GM20000 (cell line): ENCODE results near the gene PRMT7.

Source experiments
- DNase-seq: peaks from one replicate; pipeline ENCODE4 v3.0.0; 2012; ENCODE audit warnings: low spot score
- TF ChIP-seq, protein P1 (sequence below): IDR thresholded peaks from 2 replicates; pipeline ENCODE4 v1.5.1; 2012; ENCODE audit warnings: mild to moderate bottlenecking, control low read depth; ENCODE audit errors: extremely low read depth, missing control alignments

Gene PRMT7

DNA sequence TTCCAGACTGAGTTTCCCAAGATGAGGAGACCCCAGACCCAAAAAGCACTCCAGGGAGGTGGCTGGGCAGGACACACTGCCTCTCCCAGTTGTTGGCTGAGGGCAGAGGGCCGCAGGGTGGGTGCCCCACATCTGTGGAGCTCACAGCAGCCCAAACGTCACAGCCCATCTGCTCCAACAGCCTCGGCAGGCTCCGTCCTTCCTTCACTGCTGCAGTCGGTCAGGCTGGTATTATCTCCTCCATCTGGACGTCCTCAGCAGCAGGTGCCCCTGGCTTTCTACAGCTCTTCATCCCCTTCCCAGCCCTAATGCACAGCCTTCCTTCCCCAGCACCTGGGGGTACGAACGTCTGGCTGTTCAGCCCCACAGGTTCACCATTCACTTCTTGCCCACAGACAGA, 55.2 kb downstream of the PRMT7 start:
- DNase-seq = no peak
- TF ChIP-seq, protein P1, sequence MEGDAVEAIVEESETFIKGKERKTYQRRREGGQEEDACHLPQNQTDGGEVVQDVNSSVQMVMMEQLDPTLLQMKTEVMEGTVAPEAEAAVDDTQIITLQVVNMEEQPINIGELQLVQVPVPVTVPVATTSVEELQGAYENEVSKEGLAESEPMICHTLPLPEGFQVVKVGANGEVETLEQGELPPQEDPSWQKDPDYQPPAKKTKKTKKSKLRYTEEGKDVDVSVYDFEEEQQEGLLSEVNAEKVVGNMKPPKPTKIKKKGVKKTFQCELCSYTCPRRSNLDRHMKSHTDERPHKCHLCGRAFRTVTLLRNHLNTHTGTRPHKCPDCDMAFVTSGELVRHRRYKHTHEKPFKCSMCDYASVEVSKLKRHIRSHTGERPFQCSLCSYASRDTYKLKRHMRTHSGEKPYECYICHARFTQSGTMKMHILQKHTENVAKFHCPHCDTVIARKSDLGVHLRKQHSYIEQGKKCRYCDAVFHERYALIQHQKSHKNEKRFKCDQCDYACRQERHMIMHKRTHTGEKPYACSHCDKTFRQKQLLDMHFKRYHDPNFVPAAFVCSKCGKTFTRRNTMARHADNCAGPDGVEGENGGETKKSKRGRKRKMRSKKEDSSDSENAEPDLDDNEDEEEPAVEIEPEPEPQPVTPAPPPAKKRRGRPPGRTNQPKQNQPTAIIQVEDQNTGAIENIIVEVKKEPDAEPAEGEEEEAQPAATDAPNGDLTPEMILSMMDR = no peak

DNA sequence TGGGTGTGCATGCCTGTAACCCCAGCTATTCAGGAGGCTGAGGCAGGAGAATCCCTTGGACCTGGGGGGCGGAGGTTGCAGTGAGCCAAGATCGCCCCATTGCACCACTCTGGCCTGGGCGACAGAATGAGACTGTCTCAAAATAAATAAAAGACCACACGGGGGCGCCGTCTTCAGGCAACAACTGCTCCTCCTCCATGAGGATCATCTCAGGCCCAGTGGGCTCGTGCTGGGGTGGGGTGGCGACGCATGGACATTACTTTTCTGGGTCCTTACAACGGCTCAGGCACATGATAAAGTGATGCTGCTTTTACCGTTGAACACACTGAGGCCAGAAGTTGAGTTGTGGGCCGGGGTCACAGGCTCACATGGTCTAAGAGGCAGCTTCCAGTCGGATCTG, 56.2 kb downstream of the PRMT7 start:
- TF ChIP-seq, protein P1 = peak; percentile 28
- DNase-seq = peak; percentile 63

DNA sequence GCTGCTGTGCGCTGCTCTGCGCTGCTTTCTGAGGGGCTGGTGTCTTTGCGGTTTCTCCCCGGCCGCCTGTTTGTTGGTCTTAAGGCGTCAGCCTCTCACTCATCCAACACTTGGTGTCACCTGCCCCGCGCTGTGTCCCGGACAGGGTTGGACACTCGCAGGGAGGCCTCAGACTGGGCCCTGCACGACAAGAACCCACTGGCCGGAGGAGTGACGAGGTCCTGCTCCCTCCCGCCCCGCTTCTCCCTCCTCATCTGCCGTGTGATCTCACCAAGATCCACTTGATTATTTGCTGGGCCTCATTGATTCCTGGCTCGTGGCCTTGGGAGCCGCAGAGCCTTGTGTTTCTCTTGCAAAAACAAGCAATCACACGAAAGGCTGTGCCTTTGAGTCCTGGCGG, 56.6 kb downstream of the PRMT7 start:
- no peak for DNase-seq
- TF ChIP-seq, protein P1 = no peak

DNA sequence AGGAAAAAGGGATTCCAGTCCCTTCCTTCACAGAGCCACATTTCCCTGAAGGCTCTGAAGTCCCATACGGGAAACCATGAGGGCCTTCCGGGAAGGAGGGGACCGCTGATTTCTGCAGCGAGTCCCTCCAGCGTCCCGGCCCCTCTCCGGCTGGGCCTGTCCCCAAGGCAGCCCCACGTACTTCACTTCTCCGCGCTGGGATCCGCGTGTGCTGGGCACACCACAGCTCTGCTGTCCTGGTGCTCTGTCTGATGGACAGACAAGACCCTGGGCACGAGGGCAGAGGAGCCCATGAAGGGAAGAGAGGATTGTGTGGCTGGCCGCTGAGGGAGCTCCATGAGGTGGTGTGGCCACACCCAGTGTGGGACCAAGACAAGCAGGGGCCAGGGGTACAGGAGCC, 57.1 kb downstream of the PRMT7 start:
- no peak for DNase-seq
- TF ChIP-seq, protein P1 = no peak

DNA sequence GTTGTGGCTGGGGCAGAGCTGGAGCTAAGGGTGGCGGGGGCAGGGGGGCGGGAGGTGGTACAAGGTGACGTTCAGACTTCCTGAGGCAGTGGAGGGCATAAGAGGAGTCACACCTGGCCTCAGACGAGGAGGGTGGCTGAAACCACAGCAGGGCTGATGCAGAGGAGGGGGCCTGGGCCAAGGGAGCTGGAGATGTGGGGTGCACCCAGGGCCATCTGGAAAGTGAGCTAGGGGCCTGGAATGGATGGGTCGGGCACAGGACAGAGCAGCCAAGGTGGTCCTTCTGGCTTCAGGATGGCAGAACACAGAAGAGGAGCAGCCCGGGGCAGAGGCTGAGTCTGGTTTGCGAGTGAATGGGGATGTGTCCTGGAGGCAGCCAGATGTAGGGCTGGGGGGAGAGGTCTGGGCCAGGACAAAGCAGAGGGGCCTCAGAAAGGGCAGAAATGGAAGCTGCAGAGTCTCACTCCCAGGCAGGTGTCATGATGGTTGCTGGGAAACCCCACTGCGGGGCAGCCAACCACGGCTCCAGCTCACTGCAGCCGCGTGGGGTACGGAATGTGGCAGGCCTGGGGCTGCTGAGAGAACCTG, 57.6 kb downstream of the PRMT7 start:
- TF ChIP-seq, protein P1 = no peak

DNA sequence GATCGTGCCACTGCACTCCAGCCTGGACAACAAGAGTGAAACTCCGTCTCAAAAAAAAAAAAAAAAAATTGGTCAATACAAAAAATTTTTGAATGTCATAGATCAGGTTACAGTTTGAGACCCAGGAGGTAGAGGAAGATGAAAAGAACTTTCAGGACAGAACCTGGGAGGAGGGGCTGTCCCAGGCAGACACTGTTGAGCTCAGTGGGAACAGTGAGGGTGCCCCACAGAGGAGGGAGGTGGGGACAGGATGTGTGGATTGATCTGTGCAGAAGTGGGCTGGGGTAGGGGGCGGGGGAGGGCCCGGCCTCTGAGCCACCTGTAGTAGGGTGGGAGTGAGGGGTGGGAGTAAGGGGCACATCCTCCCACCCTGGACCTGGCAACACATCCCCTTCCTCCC, 58.3 kb downstream of the PRMT7 start:
- DNase-seq = peak; percentile 45
- TF ChIP-seq, protein P1 = no peak

More for the DNA sequence above, 57.6 kb downstream of the PRMT7 start:
- peak; percentile 72 for DNase-seq

DNA sequence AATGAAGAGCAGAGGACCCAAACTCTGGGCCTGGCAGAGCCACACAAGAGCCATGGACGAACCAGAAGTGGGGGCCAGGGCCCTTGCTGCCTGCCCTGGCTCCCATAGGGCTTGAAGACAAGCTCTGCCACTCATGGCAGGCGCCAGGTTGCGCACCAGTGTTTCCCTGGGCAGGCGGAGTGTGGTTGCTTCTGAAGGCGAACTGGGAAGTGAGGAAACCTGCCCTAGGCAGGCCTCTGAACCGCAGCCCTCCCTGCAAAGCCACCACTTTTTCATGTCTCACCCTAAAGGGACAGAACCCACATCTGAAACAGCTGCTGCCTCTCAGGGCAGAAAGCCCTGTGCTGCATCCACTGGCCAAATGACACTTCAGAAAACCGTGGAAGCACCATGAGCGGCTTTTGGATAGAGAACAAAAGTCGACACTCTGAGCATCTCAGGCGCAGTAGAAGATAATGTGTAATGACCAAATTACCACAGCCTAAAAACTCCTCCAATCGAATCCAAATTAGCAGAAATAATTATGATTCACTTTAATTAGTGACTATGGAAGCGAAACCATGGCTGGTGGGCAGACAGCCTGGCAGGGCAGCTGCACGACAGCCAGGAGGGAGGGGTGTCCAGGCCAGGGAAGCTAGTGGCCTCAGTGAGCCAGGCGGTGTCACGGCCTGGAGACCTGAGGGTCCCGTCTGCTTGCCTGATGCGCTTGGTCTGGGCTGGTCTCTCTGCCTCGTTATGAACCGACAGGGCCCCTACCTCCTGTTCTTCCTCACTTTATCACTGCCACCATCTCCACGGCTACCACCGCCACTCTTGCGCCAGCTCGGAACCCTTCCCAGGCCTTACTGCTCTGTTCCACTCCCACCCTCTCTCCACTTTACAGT, 59.1 kb downstream of the PRMT7 start:
- DNase-seq = peak; percentile 86

More for the DNA sequence above, 59.1 kb downstream of the PRMT7 start:
- TF ChIP-seq, protein P1 = no peak
